SK-N-SH treated with all-trans-retinoic acid at 6 μM for 48 hours (cell line): ENCODE data around the gene RXRG.

Experiments
- ATAC-seq: fragments of 200-7000 bp; cut with Tn5 transposase; 3 replicates; pipeline ENCODE4 v1.9.1; 2020; ENCODE audit warnings: mild to moderate bottlenecking, moderate library complexity
- ARNTL ChIP-seq: fragments of 450-650 bp; formaldehyde crosslinking; IDR thresholded peaks from 2 replicates; pipeline ENCODE4 v1.5.0; 2020; ENCODE audit warnings: low read depth, mild to moderate bottlenecking, moderate library complexity, borderline replicate concordance
- BACH2 ChIP-seq: fragments of 250-450 bp; sonication (Bioruptor Pico); IDR thresholded peaks from 2 replicates; pipeline ENCODE4 v1.9.0; 2021; ENCODE audit warnings: mild to moderate bottlenecking, borderline replicate concordance
- CSDC2 ChIP-seq: fragments of 250-450 bp; sonication (Bioruptor Pico); IDR thresholded peaks from 2 replicates; pipeline ENCODE4 v1.5.0; 2020; ENCODE audit warnings: mild to moderate bottlenecking, moderate library complexity
- CSRNP3 ChIP-seq: fragments of 250-450 bp; sonication (Bioruptor Pico); IDR thresholded peaks from 2 replicates; pipeline ENCODE4 v1.5.1; 2021; ENCODE audit warnings: mild to moderate bottlenecking, moderate library complexity
- ESRRG ChIP-seq: fragments of 250-450 bp; sonication (Bioruptor Pico); IDR thresholded peaks from 2 replicates; pipeline ENCODE4 v1.6.1; 2021; ENCODE audit warnings: mild to moderate bottlenecking
- GLIS3 ChIP-seq: fragments of 250-450 bp; sonication (Bioruptor Pico); IDR thresholded peaks from 2 replicates; pipeline ENCODE4 v1.5.0; 2020; ENCODE audit warnings: mild to moderate bottlenecking, moderate library complexity
- ISL1 ChIP-seq: fragments of 250-450 bp; sonication (Bioruptor Pico); IDR thresholded peaks from 2 replicates; pipeline ENCODE4 v2.1.2; 2022; ENCODE audit warnings: mild to moderate bottlenecking, moderate library complexity
- OSR1 ChIP-seq: fragments of 250-450 bp; sonication (Bioruptor Pico); IDR thresholded peaks from 2 replicates; pipeline ENCODE4 v1.8.0; 2022; ENCODE audit warnings: moderate library complexity, mild to moderate bottlenecking, inconsistent platforms
- PATZ1 ChIP-seq: fragments of 250-450 bp; sonication (Bioruptor Pico); IDR thresholded peaks from 2 replicates; pipeline ENCODE4 v1.8.0; 2020; ENCODE audit warnings: mild to moderate bottlenecking, moderate library complexity, borderline replicate concordance
- PPARA ChIP-seq: fragments of 250-450 bp; sonication (Bioruptor Pico); IDR thresholded peaks from 2 replicates; pipeline ENCODE4 v1.5.0; 2020; ENCODE audit warnings: mild to moderate bottlenecking, borderline replicate concordance
- RARB ChIP-seq: fragments of 250-450 bp; sonication (Bioruptor Pico); IDR thresholded peaks from 2 replicates; pipeline ENCODE4 v1.8.0; 2021; ENCODE audit warnings: mild to moderate bottlenecking, moderate library complexity
- SNAI2 ChIP-seq: fragments of 250-450 bp; sonication (Bioruptor Pico); IDR thresholded peaks from 2 replicates; pipeline ENCODE4 v1.5.0; 2020; ENCODE audit warnings: mild to moderate bottlenecking, moderate library complexity
- TCF4 ChIP-seq: fragments of 250-450 bp; sonication (Bioruptor Pico); IDR thresholded peaks from 2 replicates; pipeline ENCODE4 v1.8.0; 2021; ENCODE audit warnings: mild to moderate bottlenecking, moderate library complexity, borderline replicate concordance
- TOX ChIP-seq: fragments of 250-450 bp; sonication (Bioruptor Pico); IDR thresholded peaks from 2 replicates; pipeline ENCODE4 v1.8.0; 2021; ENCODE audit warnings: mild to moderate bottlenecking, moderate library complexity, borderline replicate concordance
- ZC3H10 ChIP-seq: fragments of 250-450 bp; sonication (Bioruptor Pico); IDR thresholded peaks from 2 replicates; pipeline ENCODE4 v1.5.1; 2021; ENCODE audit warnings: mild to moderate bottlenecking, moderate library complexity
- ZFP3 ChIP-seq: fragments of 250-450 bp; sonication (Bioruptor Pico); IDR thresholded peaks from 2 replicates; pipeline ENCODE4 v1.5.0; 2020; ENCODE audit warnings: mild to moderate bottlenecking, moderate library complexity
- ZFP30 ChIP-seq: fragments of 450-650 bp; formaldehyde crosslinking; IDR thresholded peaks from 2 replicates; pipeline ENCODE4 v1.5.0; 2022; ENCODE audit warnings: mild to moderate bottlenecking, moderate library complexity
- ZNF565 ChIP-seq: fragments of 450-650 bp; formaldehyde crosslinking; conservative IDR thresholded peaks from 2 replicates; pipeline ENCODE4 v1.5.0; 2020; ENCODE audit warnings: low read depth, mild to moderate bottlenecking, moderate library complexity
- ZNF70 ChIP-seq: fragments of 450-650 bp; formaldehyde crosslinking; IDR thresholded peaks from 2 replicates; pipeline ENCODE4 v1.5.0; 2020; ENCODE audit warnings: mild to moderate bottlenecking, moderate library complexity
- ZNF8 ChIP-seq: fragments of 450-650 bp; formaldehyde crosslinking; IDR thresholded peaks from 2 replicates; pipeline ENCODE4 v1.5.0; 2020; ENCODE audit warnings: mild to moderate bottlenecking, moderate library complexity
- TF ChIP-seq, protein P1 (sequence below): fragments of 250-450 bp; sonication (Bioruptor Pico); IDR thresholded peaks from 2 replicates; pipeline ENCODE4 v1.5.0; 2020; ENCODE audit warnings: mild to moderate bottlenecking, moderate library complexity
- TF ChIP-seq, protein P2 (sequence below): fragments of 250-450 bp; sonication (Bioruptor Pico); IDR thresholded peaks from 2 replicates; pipeline ENCODE4 v1.5.1; 2020; ENCODE audit warnings: low read depth, mild to moderate bottlenecking, moderate library complexity
- TF ChIP-seq, protein P3 (sequence below): fragments of 250-450 bp; sonication (Bioruptor Pico); IDR thresholded peaks from 2 replicates; pipeline ENCODE4 v1.8.0; 2021; ENCODE audit warnings: low read depth, mild to moderate bottlenecking, moderate library complexity, borderline replicate concordance

RXRG gene

GRCh38 chr1:165419839-165420238, 25.1 kb downstream of the RXRG start:
- TF ChIP-seq ZNF565 (CRISPR knock-in tag) (no peak), BACH2 (CRISPR knock-in tag) (no peak), PATZ1 (CRISPR knock-in tag) (no peak), ISL1 (CRISPR knock-in tag) (no peak), RARB (CRISPR knock-in tag) (no peak), GLIS3 (no peak), ZNF8 (CRISPR knock-in tag) (no peak), ESRRG (CRISPR knock-in tag) (no peak), TOX (CRISPR knock-in tag) (no peak), CSRNP3 (no peak), PPARA (CRISPR knock-in tag) (no peak), OSR1 (no peak), ARNTL (CRISPR knock-in tag) (no peak), ZC3H10 (CRISPR knock-in tag) (no peak), ZFP3 (CRISPR knock-in tag) (no peak)
- TF ChIP-seq, protein P1, sequence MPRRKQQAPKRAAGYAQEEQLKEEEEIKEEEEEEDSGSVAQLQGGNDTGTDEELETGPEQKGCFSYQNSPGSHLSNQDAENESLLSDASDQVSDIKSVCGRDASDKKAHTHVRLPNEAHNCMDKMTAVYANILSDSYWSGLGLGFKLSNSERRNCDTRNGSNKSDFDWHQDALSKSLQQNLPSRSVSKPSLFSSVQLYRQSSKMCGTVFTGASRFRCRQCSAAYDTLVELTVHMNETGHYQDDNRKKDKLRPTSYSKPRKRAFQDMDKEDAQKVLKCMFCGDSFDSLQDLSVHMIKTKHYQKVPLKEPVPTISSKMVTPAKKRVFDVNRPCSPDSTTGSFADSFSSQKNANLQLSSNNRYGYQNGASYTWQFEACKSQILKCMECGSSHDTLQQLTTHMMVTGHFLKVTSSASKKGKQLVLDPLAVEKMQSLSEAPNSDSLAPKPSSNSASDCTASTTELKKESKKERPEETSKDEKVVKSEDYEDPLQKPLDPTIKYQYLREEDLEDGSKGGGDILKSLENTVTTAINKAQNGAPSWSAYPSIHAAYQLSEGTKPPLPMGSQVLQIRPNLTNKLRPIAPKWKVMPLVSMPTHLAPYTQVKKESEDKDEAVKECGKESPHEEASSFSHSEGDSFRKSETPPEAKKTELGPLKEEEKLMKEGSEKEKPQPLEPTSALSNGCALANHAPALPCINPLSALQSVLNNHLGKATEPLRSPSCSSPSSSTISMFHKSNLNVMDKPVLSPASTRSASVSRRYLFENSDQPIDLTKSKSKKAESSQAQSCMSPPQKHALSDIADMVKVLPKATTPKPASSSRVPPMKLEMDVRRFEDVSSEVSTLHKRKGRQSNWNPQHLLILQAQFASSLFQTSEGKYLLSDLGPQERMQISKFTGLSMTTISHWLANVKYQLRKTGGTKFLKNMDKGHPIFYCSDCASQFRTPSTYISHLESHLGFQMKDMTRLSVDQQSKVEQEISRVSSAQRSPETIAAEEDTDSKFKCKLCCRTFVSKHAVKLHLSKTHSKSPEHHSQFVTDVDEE (CRISPR knock-in tag), result no peak
- TF ChIP-seq, protein P2, sequence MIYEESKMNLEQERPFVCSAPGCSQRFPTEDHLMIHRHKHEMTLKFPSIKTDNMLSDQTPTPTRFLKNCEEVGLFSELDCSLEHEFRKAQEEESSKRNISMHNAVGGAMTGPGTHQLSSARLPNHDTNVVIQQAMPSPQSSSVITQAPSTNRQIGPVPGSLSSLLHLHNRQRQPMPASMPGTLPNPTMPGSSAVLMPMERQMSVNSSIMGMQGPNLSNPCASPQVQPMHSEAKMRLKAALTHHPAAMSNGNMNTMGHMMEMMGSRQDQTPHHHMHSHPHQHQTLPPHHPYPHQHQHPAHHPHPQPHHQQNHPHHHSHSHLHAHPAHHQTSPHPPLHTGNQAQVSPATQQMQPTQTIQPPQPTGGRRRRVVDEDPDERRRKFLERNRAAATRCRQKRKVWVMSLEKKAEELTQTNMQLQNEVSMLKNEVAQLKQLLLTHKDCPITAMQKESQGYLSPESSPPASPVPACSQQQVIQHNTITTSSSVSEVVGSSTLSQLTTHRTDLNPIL (CRISPR knock-in tag), result no peak

GRCh38 chr1:165418195-165418594, 26.7 kb downstream of the RXRG start:
- ATAC-seq, result no peak
- TF ChIP-seq GLIS3 (no peak), PATZ1 (CRISPR knock-in tag) (no peak), TOX (CRISPR knock-in tag) (no peak), PPARA (CRISPR knock-in tag) (no peak), ZFP30 (CRISPR knock-in tag) (no peak), ESRRG (CRISPR knock-in tag) (no peak), ARNTL (CRISPR knock-in tag) (no peak), TCF4 (no peak), BACH2 (CRISPR knock-in tag) (no peak), ZNF8 (CRISPR knock-in tag) (no peak), CSDC2 (no peak), ZFP3 (CRISPR knock-in tag) (no peak), ZNF70 (CRISPR knock-in tag) (no peak), SNAI2 (CRISPR knock-in tag) (no peak)
- TF ChIP-seq, protein P2 (CRISPR knock-in tag), result no peak
- TF ChIP-seq, protein P3, sequence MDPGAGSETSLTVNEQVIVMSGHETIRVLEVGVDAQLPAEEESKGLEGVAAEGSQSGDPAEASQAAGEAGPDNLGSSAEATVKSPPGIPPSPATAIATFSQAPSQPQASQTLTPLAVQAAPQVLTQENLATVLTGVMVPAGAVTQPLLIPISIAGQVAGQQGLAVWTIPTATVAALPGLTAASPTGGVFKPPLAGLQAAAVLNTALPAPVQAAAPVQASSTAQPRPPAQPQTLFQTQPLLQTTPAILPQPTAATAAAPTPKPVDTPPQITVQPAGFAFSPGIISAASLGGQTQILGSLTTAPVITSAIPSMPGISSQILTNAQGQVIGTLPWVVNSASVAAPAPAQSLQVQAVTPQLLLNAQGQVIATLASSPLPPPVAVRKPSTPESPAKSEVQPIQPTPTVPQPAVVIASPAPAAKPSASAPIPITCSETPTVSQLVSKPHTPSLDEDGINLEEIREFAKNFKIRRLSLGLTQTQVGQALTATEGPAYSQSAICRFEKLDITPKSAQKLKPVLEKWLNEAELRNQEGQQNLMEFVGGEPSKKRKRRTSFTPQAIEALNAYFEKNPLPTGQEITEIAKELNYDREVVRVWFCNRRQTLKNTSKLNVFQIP, result no peak
- TF ChIP-seq, protein P1 (CRISPR knock-in tag), result no peak

More at GRCh38 chr1:165419839-165420238, 25.1 kb downstream of the RXRG start:
- no peak for ATAC-seq
